Activated CD4-positive, CD25-positive, alpha-beta regulatory T cell (primary cell): Measurements from ENCODE around the gene HPCAL4.

ENCODE experiments used
- DNase-seq, 4 experiments: peaks; one replicate each; lab custom pipeline; 2025; lab: John Stamatoyannopoulos, UW

The HPCAL4 gene

DNA sequence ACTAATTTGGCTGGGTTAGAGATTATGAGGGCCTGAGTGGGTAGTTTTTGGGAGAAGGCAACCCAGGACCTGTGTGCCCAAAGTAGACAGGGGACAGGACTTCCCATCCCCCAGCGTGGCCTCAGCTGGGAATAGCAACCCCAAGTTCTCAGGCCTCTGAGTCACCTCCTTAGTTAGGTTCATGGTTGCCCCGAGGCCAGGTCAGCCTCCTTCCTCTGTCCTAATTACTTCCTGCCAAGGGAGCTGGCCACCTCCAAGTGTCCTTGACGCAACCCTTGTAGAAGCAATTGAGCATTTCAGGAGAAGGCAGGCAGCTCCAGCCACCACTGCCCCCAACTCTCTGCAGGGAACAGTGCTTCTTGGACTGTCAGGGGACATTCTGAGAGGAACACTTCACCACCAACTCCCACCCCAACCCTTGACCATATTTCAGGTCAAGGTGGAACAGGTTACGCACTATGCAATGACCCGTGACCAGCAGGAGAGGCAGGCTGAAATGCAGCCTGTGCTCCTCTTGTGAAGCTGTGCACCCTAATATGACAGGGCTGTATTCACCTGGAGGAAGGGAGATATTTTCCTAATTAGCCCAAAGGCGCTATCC, 14.2 kb downstream of the HPCAL4 start:
- DNase-seq: no peak

DNA sequence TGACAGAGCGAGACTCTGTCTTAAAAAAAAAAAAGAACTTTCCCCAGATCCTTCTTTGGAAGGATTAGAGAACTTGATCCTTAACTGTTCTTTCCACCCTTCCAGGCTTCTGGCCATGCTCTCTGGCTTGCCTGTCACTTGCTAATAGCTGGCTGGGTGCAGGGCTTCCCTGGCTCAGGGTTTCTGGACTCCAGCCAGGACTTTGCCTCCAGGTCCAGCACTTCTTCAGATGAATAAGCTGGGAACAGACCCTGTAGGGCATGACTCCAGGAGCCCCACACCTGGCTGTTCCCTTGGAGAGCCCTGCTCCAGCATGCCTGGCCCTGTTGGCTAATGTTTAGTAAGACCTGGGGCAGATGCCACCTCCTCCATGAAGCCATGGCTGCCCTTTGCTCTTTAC, 16.0 kb downstream of the HPCAL4 start:
- DNase-seq: no peak

DNA sequence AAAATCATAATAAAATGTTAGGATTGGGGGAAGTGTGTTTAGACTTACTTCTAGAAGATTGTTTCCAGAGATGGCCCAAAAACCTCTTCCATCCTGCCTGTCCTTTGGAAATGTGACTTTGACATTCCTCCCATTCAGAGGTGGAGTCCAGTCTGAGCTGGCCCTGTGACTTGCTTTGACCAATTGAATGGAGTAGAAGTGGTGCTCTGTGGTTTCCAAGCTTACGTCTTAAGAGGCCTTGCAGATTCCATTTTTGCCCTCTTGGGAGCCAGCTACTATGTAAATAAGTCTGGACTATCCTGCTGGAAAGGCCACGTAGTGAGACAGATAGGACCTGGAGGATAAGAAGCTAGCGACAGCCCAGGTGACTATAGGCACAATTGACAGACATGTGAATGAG, 18.0 kb downstream of the HPCAL4 start:
- DNase-seq: no peak

DNA sequence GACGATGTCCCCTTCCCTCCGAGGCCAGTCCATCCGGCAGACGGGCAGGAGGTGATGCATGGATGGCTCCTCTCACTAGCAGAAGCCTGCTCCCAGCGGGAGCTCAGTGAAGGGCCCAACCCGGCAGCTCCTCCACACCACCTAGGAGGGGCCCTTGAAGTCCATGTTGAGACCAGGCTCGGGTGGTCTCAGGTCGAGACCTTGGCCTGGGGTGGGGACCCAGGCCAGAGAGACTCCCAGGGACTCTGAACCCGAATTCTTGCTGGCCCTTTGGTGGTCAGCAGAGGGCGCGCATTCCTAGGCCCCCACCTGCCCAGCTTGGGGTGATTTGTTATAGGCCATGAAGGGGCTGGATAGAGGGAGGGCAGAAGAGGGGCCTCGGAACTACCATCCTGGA, 18.7 kb downstream of the HPCAL4 start:
- no peak for DNase-seq

DNA sequence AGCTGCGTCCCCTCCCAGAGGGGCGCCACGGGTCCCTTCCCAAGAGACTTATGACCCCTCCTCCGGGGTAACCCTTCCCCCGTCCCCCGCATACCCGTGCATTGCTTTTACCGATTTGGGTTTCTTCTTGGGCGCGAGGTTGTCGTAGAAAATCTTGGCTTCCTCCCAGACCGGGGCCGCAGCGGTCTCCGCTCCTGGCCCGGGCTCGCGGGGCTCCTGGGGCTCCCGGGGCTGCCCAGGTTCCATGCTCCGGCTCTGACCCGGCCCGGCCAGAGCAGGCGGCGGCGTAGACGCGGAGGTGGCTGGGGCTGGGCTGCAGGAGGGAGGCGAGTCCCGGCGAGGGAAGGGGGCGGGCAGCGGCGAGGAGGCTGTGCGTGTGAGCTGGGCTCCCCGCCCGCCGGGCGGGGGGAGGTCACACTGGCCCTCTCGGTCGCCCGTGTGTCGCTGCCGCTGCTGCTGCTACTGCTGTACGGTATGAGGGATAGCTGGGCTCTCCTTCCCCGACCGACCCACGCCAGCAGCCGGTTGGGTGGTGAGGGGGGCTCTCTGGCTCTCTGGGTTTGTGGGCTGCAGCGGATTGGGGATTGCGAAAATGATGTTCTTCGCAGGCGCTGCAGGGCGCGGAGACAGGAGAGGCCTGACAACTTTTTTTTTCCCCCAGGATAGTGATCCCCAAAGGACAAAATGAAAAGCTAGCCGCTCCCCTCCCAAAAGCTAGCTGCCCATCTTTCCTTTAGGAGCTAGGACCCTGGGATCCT, 19.3 kb downstream of the HPCAL4 start, which contains the start of gene NT5C1A:
NT5C1A (minus strand) TSS at position 315 of the 758 bp plus-strand sequence; CDS start at position 246, 69 bp downstream.
- DNase-seq: peak in 1 of 4 experiments; percentile 17

DNA sequence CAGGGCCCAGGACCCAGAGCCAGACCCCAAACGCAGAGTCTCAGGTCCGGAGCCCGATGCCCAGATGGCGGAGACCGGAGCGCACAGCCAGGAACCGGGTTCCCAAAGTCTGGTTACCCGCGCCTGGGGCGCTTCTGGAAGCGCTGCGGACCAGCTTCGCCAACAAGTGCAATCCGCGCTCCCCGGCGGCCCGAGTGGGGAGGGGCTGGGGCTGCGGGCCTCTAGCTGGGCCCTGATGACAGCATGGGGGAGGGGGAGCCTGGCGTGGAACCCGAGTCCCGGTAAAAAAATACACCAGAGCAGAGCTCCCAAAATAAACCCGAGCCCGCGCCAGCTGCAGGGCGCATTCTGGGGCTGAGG, 19.8 kb downstream of the HPCAL4 start:
- DNase-seq: no peak

DNA sequence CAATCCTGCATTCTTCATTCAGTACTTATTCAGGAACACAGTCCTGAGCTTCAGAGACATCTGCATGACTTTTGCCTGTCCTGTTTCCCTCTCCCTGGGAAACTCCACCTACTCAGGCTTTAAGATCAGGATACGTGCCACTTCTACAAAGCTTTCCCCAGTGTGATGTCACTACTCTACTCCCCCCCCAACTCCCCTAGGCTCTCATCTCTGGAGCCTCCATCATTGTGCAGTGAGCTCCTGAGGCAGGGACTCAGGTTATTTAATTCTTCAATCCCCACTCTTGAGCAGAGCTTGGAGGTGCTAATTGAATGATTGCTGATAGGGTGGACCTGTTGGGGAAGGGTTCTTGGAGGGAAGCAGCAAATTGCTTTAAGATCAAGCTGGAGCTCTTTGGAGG, 20.5 kb downstream of the HPCAL4 start:
- DNase-seq: no peak

DNA sequence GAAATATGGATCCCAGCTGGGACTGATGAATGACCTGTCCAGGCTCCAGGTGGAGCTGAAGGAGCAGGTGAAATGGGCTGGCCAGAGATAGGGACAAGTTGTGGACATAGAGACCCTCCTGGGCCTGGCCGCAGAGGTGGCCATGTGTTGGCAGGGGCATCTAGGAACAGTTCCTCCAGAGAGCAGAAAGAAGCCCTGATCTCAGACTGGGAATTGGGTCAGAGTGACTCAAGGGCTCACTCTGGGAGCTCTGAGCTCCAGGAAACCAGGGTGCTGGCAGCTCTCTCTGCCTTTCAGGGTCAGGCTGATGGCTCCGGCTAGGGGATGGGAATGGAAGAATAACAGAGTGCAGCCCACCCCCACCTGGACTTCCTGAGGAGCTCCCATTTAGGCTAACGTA, 22.3 kb downstream of the HPCAL4 start:
- DNase-seq: no peak

DNA sequence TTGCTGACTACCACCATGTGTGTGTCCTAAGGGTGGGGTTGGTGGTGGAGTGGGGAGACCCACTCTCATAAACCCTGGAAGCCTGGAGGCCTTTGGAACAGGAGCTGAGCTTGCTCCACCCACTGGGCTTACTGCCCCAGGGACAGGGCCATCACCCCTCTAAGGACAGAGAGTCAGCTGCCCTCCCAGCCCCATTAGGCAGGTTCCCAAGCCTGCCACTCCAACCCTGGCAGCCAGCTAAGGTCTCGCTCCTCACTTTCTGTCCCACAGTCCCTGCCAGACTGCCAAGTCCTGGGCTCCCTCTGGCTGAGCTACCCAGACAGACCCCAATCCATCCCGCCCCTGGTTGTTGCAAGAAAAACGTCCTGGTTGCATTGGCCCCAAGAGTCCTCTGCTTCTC, 23.1 kb downstream of the HPCAL4 start:
- DNase-seq: no peak

DNA sequence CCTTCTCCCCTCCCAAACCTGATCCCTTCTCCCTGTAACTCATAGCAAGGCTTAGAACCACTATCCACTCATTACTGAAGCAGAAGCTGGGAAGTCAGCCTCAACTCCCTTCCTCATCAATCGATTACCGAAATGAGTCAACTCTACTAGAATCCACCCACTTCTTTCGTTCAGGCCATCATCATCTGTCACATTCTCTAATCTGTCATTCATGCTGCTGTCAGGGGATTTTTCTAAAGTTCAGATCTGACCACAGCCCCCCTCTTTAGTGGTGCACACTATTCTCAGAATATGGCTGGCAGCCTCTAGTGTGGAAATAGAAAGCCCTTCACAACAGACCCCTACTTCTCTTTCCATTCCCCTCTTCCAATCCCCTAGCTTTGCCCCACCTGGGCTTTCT, 24.5 kb downstream of the HPCAL4 start:
- DNase-seq: no peak

DNA sequence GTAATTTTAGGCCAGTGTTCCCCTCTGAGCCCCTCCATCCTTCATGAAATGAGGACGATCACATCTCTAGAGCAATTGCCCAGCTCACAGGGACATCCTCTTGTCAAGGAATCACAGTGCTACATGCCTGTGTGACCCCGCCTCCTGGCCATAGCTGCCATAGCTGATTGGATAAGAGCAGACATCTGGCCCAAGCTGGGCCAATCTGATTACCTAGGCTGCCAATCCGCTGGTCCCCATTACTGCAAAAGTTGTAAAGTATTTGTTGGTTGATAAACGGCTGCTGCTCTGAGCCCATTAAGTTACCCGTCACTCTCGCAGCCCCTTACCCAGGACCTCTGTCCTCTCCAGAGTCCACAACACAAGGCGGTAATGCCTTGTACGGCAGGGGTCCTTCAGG, 27.7 kb downstream of the HPCAL4 start:
- no peak for DNase-seq

DNA sequence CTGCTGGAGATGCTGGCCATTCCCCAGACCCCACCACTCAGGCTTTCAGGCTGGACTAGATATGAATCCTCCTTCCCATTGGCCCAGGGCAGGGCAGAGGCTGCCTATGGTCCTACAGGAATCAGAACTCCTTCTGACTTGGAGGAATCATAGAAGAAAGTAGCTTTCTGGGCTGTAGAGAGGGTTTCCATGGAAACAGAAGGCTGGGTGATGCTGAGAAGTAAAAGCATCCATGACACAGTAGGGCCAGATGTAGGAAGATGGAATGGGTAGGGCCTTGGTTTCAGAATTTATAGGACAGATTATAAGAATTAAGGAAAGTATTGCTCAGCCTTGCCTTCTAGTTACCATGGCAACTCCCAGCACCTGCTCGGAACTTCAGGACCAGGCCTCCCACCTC, 28.4 kb downstream of the HPCAL4 start:
- no peak for DNase-seq

DNA sequence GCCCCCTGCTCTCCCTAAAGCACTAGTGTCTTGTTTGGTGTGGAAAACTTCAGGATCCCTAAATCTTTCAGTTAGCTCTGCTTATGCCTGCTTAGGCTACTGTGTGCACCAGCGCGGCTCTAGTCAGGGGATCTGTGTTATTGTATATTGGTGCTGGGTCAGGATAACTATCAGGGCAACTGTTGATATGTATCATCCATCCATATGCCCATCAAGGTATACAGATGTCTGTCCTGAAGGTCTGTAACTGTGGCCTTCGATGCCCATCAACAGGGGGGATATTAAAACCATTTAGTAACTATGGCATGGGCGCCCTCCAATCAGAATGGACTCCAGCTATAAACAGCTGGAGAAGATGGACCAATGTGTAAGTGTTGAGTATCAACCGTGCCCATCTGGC, 31.7 kb downstream of the HPCAL4 start:
- no peak for DNase-seq

DNA sequence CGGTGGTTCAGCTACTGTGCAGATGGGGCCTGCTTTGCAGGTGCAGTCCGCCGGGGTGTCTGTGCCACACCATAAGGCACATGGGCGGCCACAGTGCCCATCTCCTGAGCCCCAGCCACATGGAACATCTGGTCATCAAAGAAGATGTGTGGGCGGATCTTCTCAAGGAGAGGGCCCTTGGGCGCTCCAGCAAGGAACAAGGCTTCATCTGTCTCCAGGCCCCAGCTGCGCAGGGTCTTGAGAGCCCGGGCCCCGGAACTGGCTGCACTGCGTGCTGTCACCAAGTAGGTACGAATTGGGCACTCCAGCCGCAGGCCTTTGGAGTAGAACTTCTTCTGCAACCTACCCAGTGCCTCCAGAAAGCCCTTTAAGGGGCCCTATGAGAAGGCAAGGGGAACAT, 32.1 kb downstream of the HPCAL4 start:
- DNase-seq: no peak

DNA sequence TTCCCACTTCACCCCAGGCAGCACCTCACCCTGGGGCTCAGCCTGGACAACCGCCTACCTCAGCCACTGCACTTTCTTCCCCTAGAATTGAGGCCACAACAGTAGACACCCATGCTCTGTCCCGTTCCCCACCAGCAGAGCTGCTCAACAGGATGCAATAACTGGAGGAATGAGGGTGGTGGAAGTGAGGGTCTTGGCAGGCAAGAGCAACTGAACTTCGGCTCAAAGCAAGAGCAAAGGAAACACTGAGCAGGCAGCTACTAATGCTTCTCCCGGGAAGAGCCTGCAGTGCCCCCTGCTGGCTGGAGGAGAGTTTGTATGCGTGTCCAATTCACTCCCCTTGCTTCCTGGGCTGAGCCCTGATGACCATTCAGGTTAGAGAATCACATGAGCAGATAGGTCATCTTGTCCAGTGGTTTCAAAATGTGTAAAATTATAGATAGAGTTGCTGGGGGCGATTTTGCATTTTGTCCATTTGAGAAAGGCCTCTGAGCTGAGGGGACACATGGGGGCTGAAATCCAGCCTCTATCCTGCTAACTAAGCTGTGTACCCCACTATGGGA, 33.2 kb downstream of the HPCAL4 start:
- DNase-seq: peak; percentile 14 to 39 (median 28)

DNA sequence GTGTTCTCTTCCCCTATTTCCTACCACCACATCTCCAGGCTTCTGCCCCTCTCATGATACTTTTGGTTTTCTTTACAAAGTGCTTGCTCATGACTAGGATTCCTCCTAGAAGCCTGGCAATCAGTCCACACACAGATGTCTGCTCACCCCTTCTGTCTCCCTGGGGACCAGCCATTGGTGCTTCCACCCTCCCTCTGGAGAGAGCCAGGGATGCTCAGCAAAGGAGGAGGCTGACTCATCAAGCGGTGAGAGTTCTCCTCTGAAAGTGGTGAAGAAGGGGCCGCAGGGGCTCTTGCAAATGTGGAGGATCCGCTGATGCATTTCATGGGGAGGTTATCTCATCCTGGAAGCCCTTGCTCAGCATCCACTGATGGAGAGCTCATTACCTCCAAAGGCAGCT, 33.8 kb downstream of the HPCAL4 start:
- DNase-seq: no peak

DNA sequence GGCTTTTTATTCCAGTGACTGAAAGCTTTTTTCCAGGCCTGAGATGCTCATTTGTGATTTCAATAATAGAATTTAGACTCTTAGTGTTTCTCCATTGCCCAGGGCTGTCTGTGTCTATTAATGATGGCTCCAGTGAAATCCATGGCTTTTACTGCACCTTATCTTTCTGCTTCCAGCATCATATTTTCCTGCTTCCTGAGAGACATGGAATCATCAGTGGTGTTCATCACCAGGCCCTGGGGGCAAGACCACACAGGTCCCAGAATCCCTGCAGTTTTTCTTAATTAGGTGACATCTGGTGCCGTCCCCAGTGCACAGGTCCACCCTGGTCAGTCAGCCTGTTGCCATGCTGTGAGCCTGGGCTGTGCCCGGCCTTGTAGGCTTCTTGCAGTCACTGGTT, 34.8 kb downstream of the HPCAL4 start:
- no peak for DNase-seq

DNA sequence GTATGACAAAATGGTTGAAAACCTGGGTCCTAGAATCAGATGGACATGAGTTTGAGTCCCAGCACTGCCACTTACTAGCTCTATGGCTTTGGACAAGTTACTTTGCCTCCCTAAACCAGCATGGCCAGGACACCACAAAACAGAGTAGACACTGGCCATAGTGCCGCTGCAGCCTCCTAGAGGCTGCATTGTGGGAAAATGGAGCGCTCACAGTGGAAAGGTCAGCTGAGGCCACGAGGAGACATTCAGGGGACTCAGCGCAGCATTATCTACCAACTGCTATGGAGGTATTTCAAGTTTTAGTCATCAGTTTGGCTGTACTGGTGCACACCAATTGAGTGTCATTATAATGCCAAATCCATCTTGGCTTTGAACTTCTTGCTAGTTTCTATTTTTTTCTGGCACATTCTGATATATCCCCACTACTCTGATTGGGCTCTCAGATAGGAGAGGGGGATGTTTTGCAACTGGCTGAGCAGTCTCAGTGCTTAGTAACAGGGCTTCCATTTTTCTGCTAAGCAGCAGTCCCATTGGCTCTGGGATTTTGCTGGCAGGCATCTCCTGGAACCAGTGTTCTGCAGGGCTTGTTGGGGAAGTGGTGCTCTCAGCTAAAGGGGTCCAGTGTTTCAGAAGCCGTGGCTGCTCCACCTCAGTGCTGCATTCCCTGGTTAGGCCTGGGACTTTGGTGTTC, 35.5 kb downstream of the HPCAL4 start:
- no peak for DNase-seq

DNA sequence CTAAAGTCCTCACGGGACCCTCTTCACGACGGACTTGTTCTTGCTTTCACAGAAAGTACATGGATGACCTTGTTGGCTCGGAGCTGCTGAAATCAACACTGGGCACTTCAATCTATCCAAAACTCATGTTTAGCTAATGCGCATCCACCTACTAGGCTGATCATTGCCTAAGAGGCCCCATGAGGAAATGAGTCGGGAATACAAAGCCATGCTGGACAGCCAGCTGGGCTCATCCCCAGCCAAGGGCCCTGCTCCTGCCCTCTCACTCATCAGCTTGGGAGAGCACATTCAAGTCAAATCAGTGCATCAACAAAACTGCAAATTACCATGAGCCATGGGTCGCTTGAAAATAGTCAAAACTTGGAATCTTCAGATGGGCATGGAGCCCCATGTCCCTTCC, 36.9 kb downstream of the HPCAL4 start:
- no peak for DNase-seq

DNA sequence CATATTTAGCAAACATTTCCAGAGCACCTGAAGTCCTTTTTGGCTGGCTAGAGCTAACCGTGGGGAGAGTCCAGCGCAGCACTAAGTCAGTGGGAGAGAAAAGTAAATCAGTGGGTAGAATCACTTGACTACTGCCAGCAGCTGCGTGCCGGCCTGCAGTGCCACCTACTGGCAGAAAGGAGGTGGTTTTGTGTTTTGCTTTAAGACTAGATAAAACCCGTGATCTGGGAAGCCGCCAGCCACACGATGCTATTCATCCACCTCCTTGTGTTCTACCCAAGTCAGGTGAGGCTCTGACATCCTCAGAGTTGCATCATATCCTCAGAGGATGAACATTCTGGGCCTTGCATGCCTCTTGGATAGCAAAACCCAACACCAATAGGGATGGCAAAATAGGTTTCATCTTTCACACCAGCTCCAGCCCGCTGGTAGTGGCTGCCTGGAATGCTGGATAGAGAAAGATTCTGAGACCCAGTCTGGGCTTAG, 37.6 kb downstream of the HPCAL4 start:
- peak; percentile 44 to 56 (median 51) for DNase-seq

DNA sequence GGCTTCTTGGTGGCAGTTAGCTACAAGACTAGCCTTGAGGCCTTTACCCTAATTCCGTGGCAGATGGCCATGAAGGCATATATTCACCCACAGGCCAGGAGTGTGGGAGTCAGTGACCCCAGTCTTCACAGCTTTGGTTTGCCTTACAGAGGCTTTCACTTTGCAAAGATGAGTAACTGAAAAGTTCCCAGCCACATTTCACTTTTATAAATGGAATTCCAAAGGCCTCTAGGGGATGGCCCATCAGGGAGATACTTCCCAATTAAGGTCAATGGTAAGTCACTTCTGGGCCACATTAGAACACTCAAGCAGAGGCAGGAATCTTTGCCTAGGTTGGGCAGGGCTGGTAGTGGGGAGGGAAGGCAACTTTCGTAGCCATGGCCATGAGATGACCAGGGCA, 38.7 kb downstream of the HPCAL4 start:
- DNase-seq: no peak

DNA sequence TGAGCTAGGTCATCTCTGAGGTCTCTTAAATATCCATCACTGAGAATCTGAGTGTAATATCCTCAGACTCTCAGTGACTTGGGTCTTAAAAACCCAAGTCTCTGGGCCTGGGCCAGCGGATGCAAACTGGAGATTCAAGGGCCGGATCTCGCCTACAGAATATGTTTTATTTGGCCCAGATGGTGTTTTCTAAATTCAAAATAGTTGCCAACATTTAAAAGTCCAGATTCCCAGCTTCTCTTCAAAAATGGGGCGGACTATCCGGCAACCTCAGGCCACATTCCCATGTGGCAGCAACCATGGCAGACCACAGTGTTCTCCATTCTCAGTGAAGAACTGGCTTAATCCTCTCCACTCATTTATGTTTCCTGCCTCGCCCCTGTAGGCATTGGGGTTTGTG, 39.1 kb downstream of the HPCAL4 start:
- DNase-seq: no peak

DNA sequence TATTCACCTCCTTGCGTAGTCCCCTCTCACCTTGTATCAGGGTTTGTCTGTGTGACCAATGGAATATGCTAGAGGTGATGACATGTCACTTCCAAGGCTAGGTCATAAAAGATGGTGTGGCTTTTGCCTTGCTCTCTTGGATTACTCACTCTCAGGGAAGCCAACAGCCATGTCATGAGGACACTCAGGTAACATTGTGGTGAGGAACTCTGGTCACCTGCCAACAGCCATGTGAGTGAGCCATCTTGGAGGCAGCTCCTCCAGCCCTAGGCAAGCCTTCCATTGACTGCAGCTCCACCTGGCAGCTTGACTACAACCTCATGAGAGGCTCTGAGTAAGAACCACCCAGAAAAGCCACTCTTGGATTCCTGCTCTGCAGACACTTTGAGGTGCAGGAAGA, 40.8 kb downstream of the HPCAL4 start:
- no peak for DNase-seq
